Daoy (cell line): ENCODE results near the gene SNX9. TPM values are rescaled to one million over a fixed set of nuclear protein-coding genes. Genes with fewer than 3 reads are reported as not detected.
"Not testable (repeated sequence)": the region's sequence is repeated elsewhere in the genome, so short reads cannot be mapped to it uniquely, and the experiment has no call there.

Source experiments
- DNase-seq: peaks from one replicate; pipeline ENCODE4 v3.0.0-alpha.2; 2015; ENCODE audit warnings: low read depth
- total RNA-seq: library from RNA; depleted of rRNA; stranded (reverse); fragments of >200 nt; shearing (Covaris generic); gene quantifications from 2 replicates; pipeline ENCODE4 v1.2.3, GENCODE V29; 2014

Gene SNX9
- total RNA-seq, 1 experiment from 2014 or later = 47.4 TPM

DNA sequence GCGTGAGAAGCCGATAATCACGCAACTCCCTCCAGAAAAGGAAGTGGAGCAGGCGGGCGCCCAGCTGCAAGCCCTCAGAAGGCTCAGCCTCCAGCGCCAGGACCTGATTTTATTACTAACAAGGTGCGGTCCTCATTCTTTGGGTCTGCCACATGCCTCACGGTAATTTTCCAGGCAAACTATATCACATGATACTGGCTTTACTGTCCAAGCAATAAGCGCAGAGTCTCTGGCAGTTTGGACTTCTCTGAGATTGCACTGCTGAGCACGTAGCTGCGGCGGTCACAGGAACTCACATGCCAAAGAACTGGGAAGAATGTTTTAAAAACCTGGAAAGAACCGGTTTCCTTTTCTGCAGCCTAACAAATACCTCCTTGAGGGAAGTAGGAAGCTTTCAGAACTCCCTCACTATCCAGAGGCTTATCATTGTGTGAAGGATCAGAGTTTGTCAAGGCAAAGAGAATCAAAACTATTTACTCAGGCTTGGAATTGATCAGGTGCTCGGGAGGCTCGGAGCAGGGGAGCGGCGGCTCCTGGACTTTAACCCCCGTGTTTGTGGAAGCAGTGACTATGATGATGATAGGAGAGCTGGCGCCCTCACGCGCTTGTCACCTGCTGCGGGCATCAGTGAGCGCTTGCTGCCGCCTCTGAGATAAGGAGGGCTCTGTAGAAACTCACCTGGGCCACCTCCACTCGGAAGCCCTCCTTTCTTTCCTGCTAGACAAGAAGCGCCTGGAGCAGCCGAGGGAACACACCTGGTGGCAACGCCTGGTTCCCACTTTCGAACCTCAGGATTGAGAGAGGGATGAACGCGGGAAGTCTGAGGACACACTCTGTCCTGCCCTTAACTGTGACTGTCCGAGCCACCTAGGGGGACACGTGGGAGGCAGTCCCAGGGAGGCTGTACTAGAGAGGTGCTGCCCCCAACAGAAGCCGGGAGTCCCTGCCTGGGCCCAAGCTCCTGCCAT lies 131.4 kb downstream of the SNX9 start:
- DNase-seq = no peak

- no peak for DNase-seq
These were observed 132.6 kb downstream of the SNX9 start for GRCh38 chr6:157955675-157956074.

DNA sequence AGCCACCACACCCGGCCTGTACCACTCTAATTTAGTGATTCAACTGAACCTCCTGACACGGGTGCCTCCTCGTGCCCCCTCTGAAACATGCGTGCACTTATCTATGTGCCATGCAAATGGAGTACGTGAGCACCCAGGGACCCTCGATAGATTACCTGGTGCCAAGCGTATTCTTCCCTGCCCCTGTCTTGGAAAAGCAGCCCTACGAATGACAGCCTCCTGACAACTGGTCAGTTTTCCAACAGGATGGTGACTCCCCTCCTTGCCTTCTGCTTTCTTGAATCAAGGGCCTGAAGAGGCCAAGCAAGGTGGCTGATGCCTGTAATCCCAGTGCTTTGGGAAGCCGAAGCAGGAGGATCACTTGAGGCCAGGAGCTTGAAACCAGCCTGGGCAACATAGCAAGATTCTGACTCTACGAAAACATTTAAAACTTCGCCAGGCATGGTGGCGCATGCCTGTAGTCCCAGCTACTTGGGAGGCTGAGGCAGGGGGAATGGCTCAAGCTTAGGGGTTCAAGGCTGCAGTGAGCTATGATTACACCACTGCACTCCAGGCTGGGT lies 133.2 kb downstream of the SNX9 start:
- no peak for DNase-seq

DNA sequence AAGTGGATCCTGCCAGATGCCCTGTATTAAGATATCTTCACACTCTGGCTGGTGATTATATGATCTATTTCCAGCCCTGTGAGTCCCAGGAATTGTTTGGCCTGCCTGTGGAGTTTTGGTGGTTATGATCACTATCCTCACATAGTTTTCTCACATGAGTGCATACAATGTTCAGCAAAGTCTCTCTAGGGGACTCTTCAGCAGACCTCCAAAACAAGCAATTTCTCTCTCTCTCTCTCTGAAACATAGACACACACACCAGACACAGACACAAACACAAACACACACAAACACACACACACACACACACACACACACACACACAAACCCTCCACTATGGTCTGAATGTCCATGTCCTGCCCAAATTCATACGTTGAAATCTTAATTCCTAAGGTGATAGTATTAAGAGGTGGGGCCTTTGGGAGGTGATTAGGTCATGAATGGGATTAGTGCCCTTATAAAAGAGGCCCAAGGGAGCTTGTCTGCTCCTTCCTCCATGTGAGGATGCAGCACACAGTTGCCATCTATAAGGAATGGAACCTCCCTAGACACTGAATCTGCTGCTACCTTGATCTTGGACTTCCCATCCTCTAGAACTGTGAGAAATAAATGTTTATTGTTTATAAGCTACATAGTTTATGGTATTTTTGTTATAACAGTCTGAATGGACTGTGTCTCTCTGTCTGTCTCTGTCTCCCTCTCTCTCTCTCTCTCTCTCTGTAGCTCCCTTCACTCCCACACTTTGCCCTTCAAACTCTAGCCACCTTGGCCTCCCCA lies 136.6 kb downstream of the SNX9 start:
- no peak for DNase-seq

DNA sequence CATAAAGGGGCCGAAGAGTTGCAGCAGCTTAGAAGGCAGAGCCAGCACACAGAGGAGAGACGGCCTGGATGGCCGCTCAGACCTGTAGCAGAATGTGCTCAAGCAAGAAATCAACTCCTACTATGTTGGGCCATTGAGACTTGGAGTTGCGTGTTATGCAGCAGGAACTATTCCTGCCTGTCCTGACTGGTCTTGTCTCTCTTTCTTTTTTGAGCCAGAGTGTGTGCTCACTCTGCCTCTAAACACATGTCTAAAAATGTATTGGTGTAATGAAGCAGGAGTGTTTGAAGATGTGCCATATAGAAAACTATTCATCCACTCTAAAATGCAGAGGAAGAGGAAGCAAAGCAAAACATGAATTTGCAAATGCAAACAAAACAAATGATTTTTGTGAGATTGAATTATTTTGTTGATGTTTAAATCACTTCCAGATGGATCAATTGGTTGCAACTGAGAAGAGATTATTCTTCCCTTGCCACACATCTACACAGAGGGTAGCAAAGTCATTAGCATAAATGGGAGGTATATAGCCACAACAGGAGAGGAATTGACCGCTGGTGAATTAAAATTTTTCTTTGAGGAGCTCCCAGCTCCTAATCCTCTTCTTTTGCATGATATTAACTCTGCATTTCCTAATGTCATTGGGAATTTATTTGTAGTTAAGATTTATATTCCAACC lies 138.2 kb downstream of the SNX9 start:
- DNase-seq = no peak

DNA sequence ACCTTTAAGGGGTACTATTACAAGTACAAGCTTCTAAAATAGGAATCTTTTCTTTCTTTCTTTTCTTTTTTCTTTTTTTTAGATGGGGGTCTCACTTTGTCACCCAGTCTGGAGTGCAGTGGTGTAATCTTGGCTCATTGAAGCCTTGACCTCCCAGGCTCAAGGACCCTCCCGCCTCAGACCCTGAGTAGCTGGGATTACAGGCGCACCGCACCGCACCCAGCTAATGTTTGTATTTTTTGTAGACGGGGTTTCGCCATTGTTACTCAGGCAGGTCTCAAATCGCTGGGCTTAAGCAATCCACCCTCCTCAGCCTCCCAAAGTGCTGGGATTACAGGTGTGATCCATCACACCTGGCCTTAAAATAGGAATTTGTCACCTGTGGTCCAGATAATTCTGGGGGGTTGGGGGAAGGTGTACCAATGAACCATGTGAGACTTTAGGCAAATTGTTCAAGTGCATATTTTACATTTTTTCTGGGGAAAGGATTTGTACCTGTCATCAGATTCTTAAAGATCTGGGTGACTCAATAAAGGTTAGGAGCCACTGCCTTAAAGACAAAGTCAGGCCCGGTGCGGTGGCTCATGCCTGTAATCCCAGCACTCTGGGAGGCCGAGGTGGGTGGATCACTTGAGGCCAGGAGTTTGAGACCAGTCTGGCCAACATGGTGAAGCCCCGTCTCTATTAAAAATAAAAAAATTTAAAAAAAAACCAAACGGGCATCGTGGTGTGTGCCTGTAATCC lies 139.0 kb downstream of the SNX9 start:
- no peak for DNase-seq

- DNase-seq = peak; percentile 41
These were observed 139.7 kb downstream of the SNX9 start for GRCh38 chr6:157962601-157963302.

- peak; percentile 37 for DNase-seq
These were observed 141.1 kb downstream of the SNX9 start for GRCh38 chr6:157964100-157964499.

- no peak for DNase-seq
These were observed 142.3 kb downstream of the SNX9 start for GRCh38 chr6:157965387-157965786.

- no peak for DNase-seq
These were observed 143.5 kb downstream of the SNX9 start for GRCh38 chr6:157966589-157966977.

- no peak for DNase-seq
These were observed 144.0 kb downstream of the SNX9 start for GRCh38 chr6:157967020-157967419.

DNA sequence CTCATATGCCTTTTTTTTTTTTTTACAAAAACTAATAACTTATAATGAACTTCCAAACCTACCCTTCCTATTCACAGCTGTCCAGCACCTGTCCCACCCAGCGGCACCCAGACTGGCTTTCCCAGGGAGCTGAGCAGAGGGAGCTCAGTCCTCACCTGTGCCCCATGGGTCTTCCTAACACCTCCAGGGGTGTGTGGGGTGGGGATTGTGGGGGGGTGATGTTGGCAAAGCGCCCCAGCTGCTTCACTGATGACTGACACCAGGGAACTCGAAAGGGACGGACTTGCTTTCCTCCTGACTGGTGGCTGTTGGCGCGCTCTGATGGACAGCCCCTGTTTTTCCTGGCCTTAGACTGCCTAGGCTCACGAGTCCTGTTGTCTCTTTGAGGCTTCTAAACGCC lies 144.4 kb downstream of the SNX9 start:
- DNase-seq = no peak

- DNase-seq = not testable (repeated sequence)
These were observed 149.1 kb downstream of the SNX9 start for GRCh38 chr6:157972177-157972576.

GRCh38 chr6:157974341-157974894 lies 151.4 kb downstream of the SNX9 start:
- peak; percentile 71 for DNase-seq

GRCh38 chr6:157974967-157975366 lies 151.9 kb downstream of the SNX9 start:
- no peak for DNase-seq

DNA sequence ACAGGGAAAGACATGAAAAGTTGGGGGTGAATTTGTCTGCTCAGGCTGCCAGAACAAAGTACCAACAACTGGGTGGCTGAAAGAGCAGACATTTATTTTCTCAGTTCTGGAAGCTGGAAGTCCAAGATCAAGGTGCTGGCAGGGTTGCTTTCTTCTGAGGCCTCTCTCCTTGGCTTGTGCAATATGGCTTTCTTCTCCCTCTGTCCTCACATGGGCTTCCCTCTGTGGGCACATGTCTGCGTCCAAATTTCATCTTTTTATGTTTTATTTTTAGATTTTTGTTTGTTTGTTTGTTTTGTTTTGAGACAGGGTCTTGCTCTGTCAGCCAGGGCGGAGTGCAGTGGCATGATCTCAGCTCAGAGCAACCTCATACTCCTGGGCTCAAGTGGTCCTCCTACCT lies 152.4 kb downstream of the SNX9 start:
- no peak for DNase-seq

DNA sequence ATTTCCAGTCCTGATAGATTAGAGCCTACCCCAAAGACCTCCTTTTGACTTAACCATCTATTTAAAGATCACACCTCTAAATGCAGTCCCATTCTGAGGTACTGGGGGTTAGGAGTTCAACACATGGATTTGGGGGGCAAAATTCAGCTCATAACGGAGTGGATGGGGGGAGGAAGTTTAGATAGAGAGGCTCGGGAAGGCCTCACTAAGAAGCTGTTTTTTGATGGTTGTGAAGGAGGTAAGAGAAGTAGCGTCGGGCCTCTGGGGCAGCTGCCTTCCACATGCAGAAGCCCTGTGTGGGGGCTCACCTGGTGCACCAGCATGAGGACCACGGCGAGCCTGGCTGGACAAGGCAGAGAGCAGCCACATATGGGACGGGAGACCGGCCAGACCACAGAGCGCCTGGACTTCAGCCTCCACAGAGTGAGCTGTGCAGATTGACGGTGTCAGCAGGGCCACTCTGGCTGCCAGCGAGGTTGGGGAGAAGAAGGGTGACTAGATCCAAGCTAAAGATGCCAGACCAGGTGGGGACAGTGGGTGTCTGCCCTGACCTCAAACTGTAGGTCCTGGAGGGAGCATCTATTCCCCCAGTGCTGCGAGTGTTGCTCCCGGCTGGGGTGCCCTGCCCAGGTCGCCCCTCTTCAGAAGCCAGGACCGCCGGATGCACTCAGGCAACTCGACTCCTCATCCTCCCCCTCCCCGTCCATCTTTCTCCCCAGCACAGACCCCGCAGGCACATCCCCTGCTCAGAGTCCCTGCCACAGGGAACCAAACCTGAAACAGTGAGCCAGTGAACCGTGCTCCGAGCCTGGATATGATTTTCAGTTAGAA lies 153.5 kb downstream of the SNX9 start:
- no peak for DNase-seq

- DNase-seq = no peak
These were observed 154.2 kb downstream of the SNX9 start for GRCh38 chr6:157977176-157977804.
